H1 (cell line): ENCODE results near the gene ALPI. TPM values are rescaled to one million over a fixed set of nuclear protein-coding genes. Genes with fewer than 3 reads are reported as not detected.

Experiments used
- BCL11A ChIP-seq, 2 experiments: IDR thresholded peaks; one replicate each; pipeline ENCODE4 v1.6.1; 2011; ENCODE audit warnings: low read depth in 2 of 2, low read length in 2 of 2, mild to moderate bottlenecking in 2 of 2
- BRCA1 ChIP-seq: IDR thresholded peaks from 2 replicates; pipeline ENCODE4 v1.6.1; 2012; ENCODE audit warnings: low read depth, low read length, improper control_type of control experiment
- FOSL1 ChIP-seq: IDR thresholded peaks from 2 replicates; pipeline ENCODE4 v1.6.1; 2011; ENCODE audit warnings: mild to moderate bottlenecking, low read depth, low read length, moderate library complexity; ENCODE audit not compliant: insufficient read depth
- SP4 ChIP-seq: IDR thresholded peaks from 2 replicates; pipeline ENCODE4 v1.6.1; 2012; ENCODE audit warnings: low read length, inconsistent platforms
- SUZ12 ChIP-seq: fragments of 200-600 bp; sonication (generic); IDR thresholded peaks from 2 replicates; pipeline ENCODE4 v1.6.1; 2012; ENCODE audit warnings: mild to moderate bottlenecking, inconsistent platforms, low read length, moderate library complexity, mixed read lengths
- polyA plus RNA-seq, 7 experiments: library from polyadenylated mRNA; depleted of rRNA in 3 of 7; stranded (reverse) in 5 of 7; unstranded in 2 of 7; fragments of >200 nt in 5 of 7; fragments of 200-250 nt in 2 of 7; gene quantifications; 1 replicate in 5 of 7; 2 replicates in 1 of 7; 4 replicates in 1 of 7; pipeline versions ENCODE4 v1.2.1 to v1.2.3, GENCODE V29; 2011 to 2013; ENCODE audit warnings: missing spikeins in 2 of 7, mixed read lengths in 2 of 7
- total RNA-seq: library from RNA; stranded (reverse); fragmentation: NEBNext Ultra II Directional; extraction: Animal tissue kit (Norgen Biotek cat#: 25700); gene quantifications from 2 replicates; pipeline ENCODE4 v1.2.1, GENCODE V29; 2021
- TF ChIP-seq, protein P1 (sequence below): fragments of 300-600 bp; sonication (generic); IDR thresholded peaks from 2 replicates; pipeline ENCODE4 v1.7.1; 2012; ENCODE audit warnings: low read length, moderate library complexity, mild to moderate bottlenecking, inconsistent platforms; ENCODE audit not compliant: insufficient replicate concordance
- TF ChIP-seq, protein P2 (sequence below): IDR thresholded peaks from 2 replicates; pipeline ENCODE4 v1.6.1; 2011; ENCODE audit warnings: low read depth, mild to moderate bottlenecking, low read length; ENCODE audit not compliant: insufficient read depth
- TF ChIP-seq, protein P3 (sequence below): IDR thresholded peaks from 2 replicates; pipeline ENCODE4 v1.6.1; 2012; ENCODE audit warnings: low read length, inconsistent platforms

ALPI gene
- total and polyA plus RNA-seq, 2 of the 8 experiments (the other 6 are each of a cell fraction or from before 2014, with no cell fraction given) = not detected

DNA sequence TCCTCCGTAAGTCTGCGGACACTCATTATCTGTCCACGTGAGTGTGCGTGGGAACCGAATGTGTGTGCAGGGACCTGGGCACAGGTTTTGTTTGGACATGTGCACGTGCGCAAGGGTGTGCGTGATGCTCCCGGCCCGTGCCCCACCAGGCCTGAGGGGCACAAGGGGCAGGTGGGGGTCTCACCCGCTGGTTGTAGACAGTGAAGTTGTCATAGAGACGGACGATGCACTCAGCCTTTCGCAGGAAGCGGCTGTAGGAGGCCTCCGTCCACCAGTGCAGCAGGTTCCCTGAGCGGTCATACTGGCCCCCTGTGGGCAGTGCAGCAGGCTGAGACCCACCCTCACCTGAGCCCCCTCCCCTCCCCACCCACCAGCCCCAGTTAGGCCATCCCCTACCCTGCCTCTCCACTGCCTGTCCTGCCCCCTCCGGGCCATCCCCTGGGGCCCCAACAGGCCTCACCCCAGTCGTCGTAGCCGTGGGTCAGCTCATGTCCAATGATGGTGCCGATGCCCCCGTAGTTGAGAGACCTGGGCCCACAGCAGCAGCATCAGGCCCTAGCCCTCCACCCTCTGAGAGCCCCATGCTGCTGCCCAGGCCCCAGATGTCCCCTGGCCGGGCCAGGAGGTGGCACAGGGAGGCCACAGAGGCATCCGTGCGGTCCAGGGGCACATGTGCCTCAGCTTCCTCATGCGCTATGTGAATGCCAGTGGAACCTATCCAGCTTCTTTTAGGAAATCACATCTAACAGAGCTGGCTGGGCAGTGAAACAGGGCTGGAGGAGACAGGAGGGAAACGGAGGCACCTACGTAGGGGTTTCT lies 25.6 kb downstream of the ALPI start (continued):
- TF ChIP-seq, protein P1, sequence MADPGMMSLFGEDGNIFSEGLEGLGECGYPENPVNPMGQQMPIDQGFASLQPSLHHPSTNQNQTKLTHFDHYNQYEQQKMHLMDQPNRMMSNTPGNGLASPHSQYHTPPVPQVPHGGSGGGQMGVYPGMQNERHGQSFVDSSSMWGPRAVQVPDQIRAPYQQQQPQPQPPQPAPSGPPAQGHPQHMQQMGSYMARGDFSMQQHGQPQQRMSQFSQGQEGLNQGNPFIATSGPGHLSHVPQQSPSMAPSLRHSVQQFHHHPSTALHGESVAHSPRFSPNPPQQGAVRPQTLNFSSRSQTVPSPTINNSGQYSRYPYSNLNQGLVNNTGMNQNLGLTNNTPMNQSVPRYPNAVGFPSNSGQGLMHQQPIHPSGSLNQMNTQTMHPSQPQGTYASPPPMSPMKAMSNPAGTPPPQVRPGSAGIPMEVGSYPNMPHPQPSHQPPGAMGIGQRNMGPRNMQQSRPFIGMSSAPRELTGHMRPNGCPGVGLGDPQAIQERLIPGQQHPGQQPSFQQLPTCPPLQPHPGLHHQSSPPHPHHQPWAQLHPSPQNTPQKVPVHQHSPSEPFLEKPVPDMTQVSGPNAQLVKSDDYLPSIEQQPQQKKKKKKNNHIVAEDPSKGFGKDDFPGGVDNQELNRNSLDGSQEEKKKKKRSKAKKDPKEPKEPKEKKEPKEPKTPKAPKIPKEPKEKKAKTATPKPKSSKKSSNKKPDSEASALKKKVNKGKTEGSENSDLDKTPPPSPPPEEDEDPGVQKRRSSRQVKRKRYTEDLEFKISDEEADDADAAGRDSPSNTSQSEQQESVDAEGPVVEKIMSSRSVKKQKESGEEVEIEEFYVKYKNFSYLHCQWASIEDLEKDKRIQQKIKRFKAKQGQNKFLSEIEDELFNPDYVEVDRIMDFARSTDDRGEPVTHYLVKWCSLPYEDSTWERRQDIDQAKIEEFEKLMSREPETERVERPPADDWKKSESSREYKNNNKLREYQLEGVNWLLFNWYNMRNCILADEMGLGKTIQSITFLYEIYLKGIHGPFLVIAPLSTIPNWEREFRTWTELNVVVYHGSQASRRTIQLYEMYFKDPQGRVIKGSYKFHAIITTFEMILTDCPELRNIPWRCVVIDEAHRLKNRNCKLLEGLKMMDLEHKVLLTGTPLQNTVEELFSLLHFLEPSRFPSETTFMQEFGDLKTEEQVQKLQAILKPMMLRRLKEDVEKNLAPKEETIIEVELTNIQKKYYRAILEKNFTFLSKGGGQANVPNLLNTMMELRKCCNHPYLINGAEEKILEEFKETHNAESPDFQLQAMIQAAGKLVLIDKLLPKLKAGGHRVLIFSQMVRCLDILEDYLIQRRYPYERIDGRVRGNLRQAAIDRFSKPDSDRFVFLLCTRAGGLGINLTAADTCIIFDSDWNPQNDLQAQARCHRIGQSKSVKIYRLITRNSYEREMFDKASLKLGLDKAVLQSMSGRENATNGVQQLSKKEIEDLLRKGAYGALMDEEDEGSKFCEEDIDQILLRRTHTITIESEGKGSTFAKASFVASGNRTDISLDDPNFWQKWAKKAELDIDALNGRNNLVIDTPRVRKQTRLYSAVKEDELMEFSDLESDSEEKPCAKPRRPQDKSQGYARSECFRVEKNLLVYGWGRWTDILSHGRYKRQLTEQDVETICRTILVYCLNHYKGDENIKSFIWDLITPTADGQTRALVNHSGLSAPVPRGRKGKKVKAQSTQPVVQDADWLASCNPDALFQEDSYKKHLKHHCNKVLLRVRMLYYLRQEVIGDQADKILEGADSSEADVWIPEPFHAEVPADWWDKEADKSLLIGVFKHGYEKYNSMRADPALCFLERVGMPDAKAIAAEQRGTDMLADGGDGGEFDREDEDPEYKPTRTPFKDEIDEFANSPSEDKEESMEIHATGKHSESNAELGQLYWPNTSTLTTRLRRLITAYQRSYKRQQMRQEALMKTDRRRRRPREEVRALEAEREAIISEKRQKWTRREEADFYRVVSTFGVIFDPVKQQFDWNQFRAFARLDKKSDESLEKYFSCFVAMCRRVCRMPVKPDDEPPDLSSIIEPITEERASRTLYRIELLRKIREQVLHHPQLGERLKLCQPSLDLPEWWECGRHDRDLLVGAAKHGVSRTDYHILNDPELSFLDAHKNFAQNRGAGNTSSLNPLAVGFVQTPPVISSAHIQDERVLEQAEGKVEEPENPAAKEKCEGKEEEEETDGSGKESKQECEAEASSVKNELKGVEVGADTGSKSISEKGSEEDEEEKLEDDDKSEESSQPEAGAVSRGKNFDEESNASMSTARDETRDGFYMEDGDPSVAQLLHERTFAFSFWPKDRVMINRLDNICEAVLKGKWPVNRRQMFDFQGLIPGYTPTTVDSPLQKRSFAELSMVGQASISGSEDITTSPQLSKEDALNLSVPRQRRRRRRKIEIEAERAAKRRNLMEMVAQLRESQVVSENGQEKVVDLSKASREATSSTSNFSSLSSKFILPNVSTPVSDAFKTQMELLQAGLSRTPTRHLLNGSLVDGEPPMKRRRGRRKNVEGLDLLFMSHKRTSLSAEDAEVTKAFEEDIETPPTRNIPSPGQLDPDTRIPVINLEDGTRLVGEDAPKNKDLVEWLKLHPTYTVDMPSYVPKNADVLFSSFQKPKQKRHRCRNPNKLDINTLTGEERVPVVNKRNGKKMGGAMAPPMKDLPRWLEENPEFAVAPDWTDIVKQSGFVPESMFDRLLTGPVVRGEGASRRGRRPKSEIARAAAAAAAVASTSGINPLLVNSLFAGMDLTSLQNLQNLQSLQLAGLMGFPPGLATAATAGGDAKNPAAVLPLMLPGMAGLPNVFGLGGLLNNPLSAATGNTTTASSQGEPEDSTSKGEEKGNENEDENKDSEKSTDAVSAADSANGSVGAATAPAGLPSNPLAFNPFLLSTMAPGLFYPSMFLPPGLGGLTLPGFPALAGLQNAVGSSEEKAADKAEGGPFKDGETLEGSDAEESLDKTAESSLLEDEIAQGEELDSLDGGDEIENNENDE = no peak
- TF ChIP-seq SUZ12 = no peak
- TF ChIP-seq BCL11A (IDR thresholded peaks at IDR 0.05; ENCODE audit: low read depth in 2 of 2, low read length in 2 of 2) = no peak
- no peak for TF ChIP-seq BRCA1
- TF ChIP-seq SP4 = no peak
- TF ChIP-seq FOSL1 = no peak
- TF ChIP-seq, protein P2, sequence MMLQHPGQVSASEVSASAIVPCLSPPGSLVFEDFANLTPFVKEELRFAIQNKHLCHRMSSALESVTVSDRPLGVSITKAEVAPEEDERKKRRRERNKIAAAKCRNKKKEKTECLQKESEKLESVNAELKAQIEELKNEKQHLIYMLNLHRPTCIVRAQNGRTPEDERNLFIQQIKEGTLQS = no peak
- TF ChIP-seq, protein P3, sequence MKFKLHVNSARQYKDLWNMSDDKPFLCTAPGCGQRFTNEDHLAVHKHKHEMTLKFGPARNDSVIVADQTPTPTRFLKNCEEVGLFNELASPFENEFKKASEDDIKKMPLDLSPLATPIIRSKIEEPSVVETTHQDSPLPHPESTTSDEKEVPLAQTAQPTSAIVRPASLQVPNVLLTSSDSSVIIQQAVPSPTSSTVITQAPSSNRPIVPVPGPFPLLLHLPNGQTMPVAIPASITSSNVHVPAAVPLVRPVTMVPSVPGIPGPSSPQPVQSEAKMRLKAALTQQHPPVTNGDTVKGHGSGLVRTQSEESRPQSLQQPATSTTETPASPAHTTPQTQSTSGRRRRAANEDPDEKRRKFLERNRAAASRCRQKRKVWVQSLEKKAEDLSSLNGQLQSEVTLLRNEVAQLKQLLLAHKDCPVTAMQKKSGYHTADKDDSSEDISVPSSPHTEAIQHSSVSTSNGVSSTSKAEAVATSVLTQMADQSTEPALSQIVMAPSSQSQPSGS = no peak
